ENCODE results near the gene TBR1.
A peak's percentile ranks its signal among the peaks of the same experiment; 100 is the strongest.

TBR1 gene

DNA sequence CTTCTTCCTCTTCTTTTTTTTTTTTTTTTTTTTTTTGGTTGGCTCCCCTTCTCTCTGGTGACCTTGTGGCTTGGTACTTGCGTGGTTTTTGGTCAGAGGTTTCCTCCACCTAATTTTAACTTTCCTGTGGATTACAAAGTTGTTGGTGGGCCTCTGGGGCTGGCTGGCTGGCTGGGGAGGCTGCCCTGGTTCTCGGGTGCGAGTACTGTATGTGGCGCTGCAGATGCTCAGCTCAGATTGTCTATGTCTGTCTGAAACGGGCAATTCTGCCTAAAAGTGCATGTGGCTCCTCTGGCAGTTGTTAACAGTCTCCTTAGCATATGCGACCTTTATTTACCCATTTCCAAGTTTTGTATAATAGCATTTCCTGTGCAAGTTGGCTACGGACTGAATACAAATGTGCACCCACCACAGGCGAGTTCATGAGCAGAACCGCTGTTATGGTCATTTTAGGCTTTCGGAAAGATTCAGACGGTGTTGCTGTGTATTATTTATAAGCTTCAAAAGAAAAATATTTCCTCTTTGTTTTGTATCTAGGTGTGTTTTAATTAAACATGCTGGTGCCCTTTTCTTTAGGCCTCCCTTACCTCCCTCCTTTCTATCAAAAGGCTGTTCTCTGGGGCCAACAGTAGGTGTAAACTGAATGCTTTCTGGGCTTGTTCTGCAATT lies 4.4 kb downstream of the TBR1 start:
- no peaks in the 10 kb centered on the region for H3K9me3 Mint-ChIP-seq
- H3K27me3 Mint-ChIP-seq: peaks cover 93% of the 10 kb centered on the region
- H3K4me1 Mint-ChIP-seq (ENCODE audit: low read depth): peaks cover 55% of the 10 kb centered on the region
- no peak overlapping the region for H3K27ac Mint-ChIP-seq
- H3K4me3 Mint-ChIP-seq: no peak overlapping the region
- peaks cover 6% of the 10 kb centered on the region for H3K36me3 Mint-ChIP-seq (ENCODE audit: low read depth)

DNA sequence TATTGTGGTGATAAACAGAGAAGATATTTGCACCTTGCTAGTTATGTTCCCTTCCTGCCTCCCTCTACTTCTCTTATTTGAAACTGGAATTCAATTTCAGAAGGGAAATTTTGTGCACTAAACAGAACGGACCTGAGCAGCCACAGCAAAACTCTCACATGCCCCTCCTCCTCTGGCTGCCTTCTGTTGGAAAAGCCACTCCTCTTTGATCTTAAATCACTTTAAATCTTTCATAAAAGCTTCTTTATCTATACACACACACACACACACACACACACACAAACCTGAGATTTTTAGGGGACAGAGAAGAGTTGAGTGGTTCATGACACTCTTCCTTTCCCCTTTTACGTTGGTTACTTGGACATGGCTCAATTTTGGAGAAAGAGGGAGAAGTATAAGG lies 5.6 kb downstream of the TBR1 start:
- H3K27me3 Mint-ChIP-seq: peaks cover 93% of the 10 kb centered on the region
- peaks cover 48% of the 10 kb centered on the region for H3K4me1 Mint-ChIP-seq (ENCODE audit: low read depth)
- H3K27ac Mint-ChIP-seq: no peak overlapping the region
- H3K36me3 Mint-ChIP-seq (ENCODE audit: low read depth): peaks cover 6% of the 10 kb centered on the region
- no peaks in the 10 kb centered on the region for H3K9me3 Mint-ChIP-seq
- no peak overlapping the region for H3K4me3 Mint-ChIP-seq

GRCh38 chr2:161422816-161423403 lies 6.8 kb downstream of the TBR1 start:
- peaks cover 92% of the 10 kb centered on the region for H3K27me3 Mint-ChIP-seq
- H3K4me1 Mint-ChIP-seq (ENCODE audit: low read depth): peaks cover 46% of the 10 kb centered on the region
- H3K36me3 Mint-ChIP-seq (ENCODE audit: low read depth): peaks cover 13% of the 10 kb centered on the region
- no peaks in the 10 kb centered on the region for H3K9me3 Mint-ChIP-seq
- H3K27ac Mint-ChIP-seq: no peak overlapping the region
- peak overlapping the region; percentile 11 for H3K4me3 Mint-ChIP-seq

- peak overlapping the region; percentile 19 for H3K27ac Mint-ChIP-seq
These were observed 7.6 kb downstream of the TBR1 start for GRCh38 chr2:161423421-161424393.

DNA sequence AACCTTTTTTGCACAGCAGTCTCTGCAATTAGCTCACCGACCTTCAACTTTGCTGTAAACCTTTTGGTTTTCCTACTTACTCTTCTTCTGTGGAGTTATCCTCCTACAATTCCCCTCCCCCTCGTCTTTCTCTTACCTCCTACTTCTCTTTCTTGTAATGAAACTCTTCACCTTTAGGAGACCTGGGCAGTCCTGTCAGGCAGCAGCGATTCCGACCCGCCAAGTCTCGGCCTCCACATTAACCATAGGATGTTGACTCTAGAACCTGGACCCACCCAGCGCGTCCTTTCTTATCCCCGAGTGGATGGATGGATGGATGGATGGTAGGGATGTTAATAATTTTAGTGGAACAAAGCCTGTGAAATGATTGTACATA lies 8.3 kb downstream of the TBR1 start:
- Mint-ChIP-seq H3K4me3 (peak overlapping the region; percentile 65), H3K36me3 (ENCODE audit: low read depth) (peaks cover 13% of the 10 kb centered on the region), H3K27me3 (peaks cover 89% of the 10 kb centered on the region), H3K4me1 (ENCODE audit: low read depth) (peaks cover 31% of the 10 kb centered on the region), H3K9me3 (no peaks in the 10 kb centered on the region), H3K27ac (peak overlapping the region; percentile 19)

More at GRCh38 chr2:161423421-161424393, 7.6 kb downstream of the TBR1 start:
- peaks cover 13% of the 10 kb centered on the region for H3K36me3 Mint-ChIP-seq (ENCODE audit: low read depth)
- H3K4me1 Mint-ChIP-seq (ENCODE audit: low read depth): peaks cover 38% of the 10 kb centered on the region
- H3K27me3 Mint-ChIP-seq: peaks cover 89% of the 10 kb centered on the region
- no peaks in the 10 kb centered on the region for H3K9me3 Mint-ChIP-seq
- H3K4me3 Mint-ChIP-seq: peak overlapping the region; percentile 65

- peak overlapping the region; percentile 65 for H3K4me3 Mint-ChIP-seq
- H3K9me3 Mint-ChIP-seq: no peaks in the 10 kb centered on the region
- H3K36me3 Mint-ChIP-seq (ENCODE audit: low read depth): peaks cover 13% of the 10 kb centered on the region
- peaks cover 30% of the 10 kb centered on the region for H3K4me1 Mint-ChIP-seq (ENCODE audit: low read depth)
- no peak overlapping the region for H3K27ac Mint-ChIP-seq
- H3K27me3 Mint-ChIP-seq: peaks cover 86% of the 10 kb centered on the region
These were observed 9.0 kb downstream of the TBR1 start for GRCh38 chr2:161424891-161425727.

DNA sequence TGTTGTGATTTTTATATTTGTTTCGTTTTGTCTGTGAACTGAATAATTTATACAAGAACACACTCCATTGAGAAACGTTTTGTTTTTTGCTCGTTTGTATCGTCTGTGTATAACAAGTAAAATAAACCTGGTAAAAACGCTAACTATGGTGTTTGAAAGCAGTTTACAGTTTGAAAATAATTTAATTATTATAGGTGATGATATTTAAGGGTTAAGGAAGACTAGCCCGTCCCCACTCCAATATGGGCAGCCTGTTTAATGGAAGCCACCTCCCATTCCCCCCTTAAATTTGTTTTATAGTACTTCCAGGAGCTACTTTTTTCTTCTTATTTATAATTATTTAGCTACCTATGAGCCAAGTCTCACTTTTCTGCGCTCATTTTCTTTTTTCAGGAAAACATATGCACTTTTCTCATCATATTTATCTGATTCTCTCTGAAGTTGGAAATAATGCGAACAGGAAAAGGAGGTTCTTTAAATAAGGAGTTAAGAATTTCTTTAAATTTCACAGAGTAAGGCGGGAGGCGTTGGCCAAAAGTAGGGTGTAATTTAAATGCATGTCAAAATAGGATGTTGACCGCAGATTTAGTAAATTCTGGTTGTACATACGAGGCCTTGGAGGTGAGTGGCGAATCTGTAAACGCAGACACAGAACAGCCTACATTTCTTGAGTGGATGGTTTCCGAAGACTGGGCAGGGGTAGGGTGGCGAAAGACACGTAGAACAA lies 9.8 kb downstream of the TBR1 start:
- no peak overlapping the region for H3K4me3 Mint-ChIP-seq
- H3K27ac Mint-ChIP-seq: no peak overlapping the region
- no peaks in the 10 kb centered on the region for H3K9me3 Mint-ChIP-seq

GRCh38 chr2:161426455-161426921 lies 10.4 kb downstream of the TBR1 start:
- Mint-ChIP-seq H3K9me3 (no peaks in the 10 kb centered on the region), H3K4me1 (ENCODE audit: low read depth) (peaks cover 30% of the 10 kb centered on the region), H3K27me3 (peaks cover 82% of the 10 kb centered on the region), H3K4me3 (peak overlapping the region; percentile 60), H3K27ac (no peak overlapping the region), H3K36me3 (ENCODE audit: low read depth) (peaks cover 13% of the 10 kb centered on the region)

More for the DNA sequence above, 9.8 kb downstream of the TBR1 start:
- Mint-ChIP-seq H3K36me3 (ENCODE audit: low read depth) (peaks cover 13% of the 10 kb centered on the region), H3K27me3 (peaks cover 83% of the 10 kb centered on the region), H3K4me1 (ENCODE audit: low read depth) (peaks cover 30% of the 10 kb centered on the region)

DNA sequence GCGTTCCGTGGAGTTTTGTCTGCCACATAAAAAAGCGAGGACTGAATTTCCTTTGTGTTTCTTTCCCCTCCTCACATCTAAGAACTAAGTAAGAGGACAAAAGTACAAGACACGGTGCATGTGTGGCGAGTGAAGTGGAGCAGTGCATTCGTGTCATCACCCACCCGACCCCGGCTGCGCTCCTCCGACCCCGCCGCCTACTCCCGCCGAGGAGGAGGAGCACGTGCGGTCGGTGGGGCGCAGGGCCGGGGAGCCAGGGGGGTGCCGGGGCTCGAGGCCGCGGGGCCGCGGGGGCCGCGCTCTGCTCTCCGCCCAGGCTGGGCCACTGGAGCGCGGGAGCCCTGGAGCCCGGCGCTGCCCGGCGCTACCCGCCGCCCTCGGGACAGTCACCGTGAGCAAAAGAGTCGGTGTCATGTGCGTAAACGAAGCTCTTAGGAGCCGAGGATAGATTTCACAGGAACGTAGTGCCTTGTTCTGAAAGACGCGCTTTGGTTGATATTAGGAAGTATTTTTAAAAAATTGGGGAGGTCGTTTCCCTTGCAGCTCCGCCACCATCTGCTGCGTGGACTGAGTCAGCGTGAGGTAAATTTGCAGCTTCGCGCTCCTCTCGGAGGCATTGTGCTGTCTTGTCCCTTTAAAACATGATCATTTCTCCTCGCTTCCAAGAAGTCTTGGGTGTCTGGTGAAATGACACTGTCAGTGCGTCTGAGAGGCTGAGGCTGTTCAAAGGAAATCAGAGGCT lies 11.0 kb downstream of the TBR1 start:
- peak overlapping the region; percentile 60 for H3K4me3 Mint-ChIP-seq
- no peaks in the 10 kb centered on the region for H3K9me3 Mint-ChIP-seq
- H3K4me1 Mint-ChIP-seq (ENCODE audit: low read depth): peaks cover 30% of the 10 kb centered on the region
- peaks cover 82% of the 10 kb centered on the region for H3K27me3 Mint-ChIP-seq
- H3K27ac Mint-ChIP-seq: no peak overlapping the region
- peaks cover 13% of the 10 kb centered on the region for H3K36me3 Mint-ChIP-seq (ENCODE audit: low read depth)

GRCh38 chr2:161427664-161428587 lies 11.8 kb downstream of the TBR1 start:
- Mint-ChIP-seq H3K9me3 (no peaks in the 10 kb centered on the region), H3K4me3 (peak overlapping the region; percentile 33), H3K4me1 (ENCODE audit: low read depth) (peaks cover 24% of the 10 kb centered on the region), H3K27ac (no peak overlapping the region), H3K27me3 (peaks cover 81% of the 10 kb centered on the region), H3K36me3 (ENCODE audit: low read depth) (peaks cover 7% of the 10 kb centered on the region)

GRCh38 chr2:161430386-161430785 lies 14.3 kb downstream of the TBR1 start:
- no peaks in the 10 kb centered on the region for H3K9me3 Mint-ChIP-seq
- peaks cover 14% of the 10 kb centered on the region for H3K4me1 Mint-ChIP-seq (ENCODE audit: low read depth)
- peaks cover 7% of the 10 kb centered on the region for H3K36me3 Mint-ChIP-seq (ENCODE audit: low read depth)
- H3K4me3 Mint-ChIP-seq: no peak overlapping the region
- H3K27me3 Mint-ChIP-seq: peaks cover 81% of the 10 kb centered on the region
- H3K27ac Mint-ChIP-seq: no peak overlapping the region

- peaks cover 77% of the 10 kb centered on the region for H3K27me3 Mint-ChIP-seq
- H3K4me1 Mint-ChIP-seq (ENCODE audit: low read depth): peaks cover 6% of the 10 kb centered on the region
- no peak overlapping the region for H3K4me3 Mint-ChIP-seq
- peaks cover 7% of the 10 kb centered on the region for H3K36me3 Mint-ChIP-seq (ENCODE audit: low read depth)
- H3K27ac Mint-ChIP-seq: no peak overlapping the region
- no peaks in the 10 kb centered on the region for H3K9me3 Mint-ChIP-seq
These were observed 16.0 kb downstream of the TBR1 start for GRCh38 chr2:161432107-161432506.
